Activated CD4-positive, alpha-beta T cell treated with anti-CD3 and anti-CD28 coated beads, Interleukin-2, amount 50 U/mL, for 16 hours (primary cell): ENCODE measurements around the gene FAM234A.

ENCODE experiments used
- DNase-seq: peaks from one replicate; pipeline ENCODE4 v3.0.0-alpha.2; 2020

The FAM234A gene

GRCh38 chr16:283033-283805, 48.6 kb downstream of the FAM234A start, which contains the start of gene PDIA2:
Gene PDIA2 (plus strand): TSS chr16:283164. CDS start chr16:283170, 6 bp downstream.
- DNase-seq, result no peak

- no peak for DNase-seq
Measured at GRCh38 chr16:284204-285120, 49.8 kb downstream of the FAM234A start.

- no peak for DNase-seq
Measured at GRCh38 chr16:285146-286055, 50.8 kb downstream of the FAM234A start.

- DNase-seq, result no peak
Measured at GRCh38 chr16:286491-287297, 52.1 kb downstream of the FAM234A start.

- no peak for DNase-seq
Measured at GRCh38 chr16:287298-287811, 52.7 kb downstream of the FAM234A start.

- no peak for DNase-seq
Measured at GRCh38 chr16:287981-288920, 53.6 kb downstream of the FAM234A start.

GRCh38 chr16:289395-289997, 54.9 kb downstream of the FAM234A start:
- DNase-seq, result no peak

GRCh38 chr16:290015-290680, 55.5 kb downstream of the FAM234A start:
- DNase-seq, result no peak

GRCh38 chr16:290681-291405, 56.2 kb downstream of the FAM234A start:
- DNase-seq, result no peak

GRCh38 chr16:291539-291938, 56.9 kb downstream of the FAM234A start:
- no peak for DNase-seq

- DNase-seq, result no peak
Measured at GRCh38 chr16:293043-293775, 58.6 kb downstream of the FAM234A start.

GRCh38 chr16:296276-296675, 61.7 kb downstream of the FAM234A start:
- no peak for DNase-seq

GRCh38 chr16:296806-297510, 62.3 kb downstream of the FAM234A start:
- DNase-seq, result no peak

GRCh38 chr16:297832-298231, 63.2 kb downstream of the FAM234A start:
- DNase-seq, result no peak

GRCh38 chr16:301235-301634, 66.6 kb downstream of the FAM234A start:
- no peak for DNase-seq

GRCh38 chr16:301950-302349, 67.3 kb downstream of the FAM234A start:
- DNase-seq, result no peak

GRCh38 chr16:303760-304505, 69.3 kb downstream of the FAM234A start:
- no peak for DNase-seq
